Hematopoietic multipotent progenitor cell (in vitro differentiated cells): Measurements from ENCODE around the gene TACO1. TPM values are rescaled to one million over a fixed set of nuclear protein-coding genes. Genes with fewer than 3 reads are reported as not detected.

Experiments
- DNase-seq, 3 donors: peaks; one replicate each; pipeline ENCODE4 v3.0.0-alpha.2; 2011 to 2015; ENCODE audit warnings: low read depth in 2 of 3, low spot score in 2 of 3
- small RNA-seq: library from RNA; depleted of rRNA; stranded (forward); fragments of <200 nt; gene quantifications from one replicate; pipeline ENCODE3, GENCODE V24; 2012
- total RNA-seq: library from RNA; depleted of rRNA; stranded (reverse); fragments of >200 nt; gene quantifications from one replicate; pipeline ENCODE4 v1.2.3, GENCODE V29; 2012

The TACO1 gene
- total RNA-seq, 1 donor = 7.8 TPM

GRCh38 chr17:63634816-63635215 is 34.1 kb downstream of the TACO1 start:
- DNase-seq = no peak

- no peak for DNase-seq
These were observed 34.6 kb downstream of the TACO1 start for GRCh38 chr17:63635290-63635689.

GRCh38 chr17:63635787-63636186 is 35.1 kb downstream of the TACO1 start:
- DNase-seq = no peak

- DNase-seq = no peak
These were observed 38.4 kb downstream of the TACO1 start for GRCh38 chr17:63639125-63639524.

GRCh38 chr17:63640038-63640437 is 39.3 kb downstream of the TACO1 start:
- DNase-seq = no peak

GRCh38 chr17:63641692-63642448 is 41.2 kb downstream of the TACO1 start:
- peak in 2 of 3 donors; percentile 56 to 74 for DNase-seq

- no peak for DNase-seq
These were observed 44.2 kb downstream of the TACO1 start for GRCh38 chr17:63644846-63645245.

- no peak for DNase-seq
These were observed 45.2 kb downstream of the TACO1 start for GRCh38 chr17:63645775-63646487.

- DNase-seq = no peak
These were observed 45.8 kb downstream of the TACO1 start for GRCh38 chr17:63646488-63646806.

- DNase-seq = no peak
These were observed 46.5 kb downstream of the TACO1 start for GRCh38 chr17:63647065-63647725.

- no peak for DNase-seq
These were observed 47.2 kb downstream of the TACO1 start for GRCh38 chr17:63647936-63648335.

- DNase-seq = no peak
These were observed 49.1 kb downstream of the TACO1 start for GRCh38 chr17:63649813-63650212.

GRCh38 chr17:63652106-63652505 is 51.4 kb downstream of the TACO1 start:
- DNase-seq = no peak

GRCh38 chr17:63653050-63653449 is 52.4 kb downstream of the TACO1 start:
- DNase-seq = no peak

- no peak for DNase-seq
These were observed 57.1 kb downstream of the TACO1 start for GRCh38 chr17:63657786-63658185.

Small RNAs within 50 kb of the gene (small RNA-seq; reads per million reads assigned to genes)
- not detected for gene RNU6-288P

Other genes starting within 250 kb of the TACO1 start
- gene CYB561, start 154.6 kb upstream of the TACO1 start, total RNA-seq = 28.0 TPM
- gene ACE, start 123.8 kb upstream of the TACO1 start, total RNA-seq = 14.5 TPM
- not detected for gene KCNH6, start 77.5 kb upstream of the TACO1 start, total RNA-seq
- 81.9 TPM for gene DCAF7, start 50.4 kb upstream of the TACO1 start, total RNA-seq
- gene MAP3K3, start 21.5 kb downstream of the TACO1 start, total RNA-seq = 68.1 TPM
- 191 TPM for gene LIMD2, start 99.2 kb downstream of the TACO1 start, total RNA-seq
- gene STRADA, start 140.9 kb downstream of the TACO1 start, total RNA-seq = 42.0 TPM
- 25.3 TPM for gene CCDC47, start 172.7 kb downstream of the TACO1 start, total RNA-seq
- 38.0 TPM for gene DDX42, start 173.3 kb downstream of the TACO1 start, total RNA-seq
- gene PSMC5, start 226.5 kb downstream of the TACO1 start, total RNA-seq = 43.4 TPM
- gene FTSJ3, start 226.8 kb downstream of the TACO1 start, total RNA-seq = 47.9 TPM
- 211 TPM for gene SMARCD2, start 241.8 kb downstream of the TACO1 start, total RNA-seq